ENCODE results near the gene ANGEL2.

Gene ANGEL2

GRCh38 chr1:212943393-212943710 lies 72.3 kb downstream of the ANGEL2 start:
- Histone ChIP-seq H3K4me3 (ENCODE audit: low read length) (no peak overlapping the region), H3K4me1 (ENCODE audit: control insufficient read depth, insufficient read depth, low read length) (0 out of 2 replicates have a peak, but pooled peaks cover 2% of the 10 kb centered on the region), H3K27me3 (ENCODE audit: control insufficient read depth, insufficient read depth, low read length) (no peaks in the 10 kb centered on the region), H3K27ac (ENCODE audit: low read length) (no peak overlapping the region), H3K36me3 (ENCODE audit: control insufficient read depth, insufficient read depth, low read length) (no peaks in the 10 kb centered on the region), H3K9me3 (ENCODE audit: control insufficient read depth, insufficient read depth, low read length) (no peaks in the 10 kb centered on the region)
- no CpG with 5 or more reads among the region's 4 CpGs for WGBS (ENCODE audit: insufficient coverage, insufficient read length)
- DNase-seq (ENCODE audit: low read depth, low spot score) = no peak

GRCh38 chr1:212942679-212943392 lies 72.8 kb downstream of the ANGEL2 start:
- Histone ChIP-seq H3K4me1 (ENCODE audit: control insufficient read depth, insufficient read depth, low read length) (0 out of 2 replicates have a peak, but pooled peaks cover 2% of the 10 kb centered on the region), H3K36me3 (ENCODE audit: control insufficient read depth, insufficient read depth, low read length) (no peaks in the 10 kb centered on the region), H3K27me3 (ENCODE audit: control insufficient read depth, insufficient read depth, low read length) (no peaks in the 10 kb centered on the region), H3K4me3 (ENCODE audit: low read length) (no peak overlapping the region), H3K9me3 (ENCODE audit: control insufficient read depth, insufficient read depth, low read length) (no peaks in the 10 kb centered on the region), H3K27ac (ENCODE audit: low read length) (no peak overlapping the region)
- no CpG with 5 or more reads among the region's 6 CpGs for WGBS (ENCODE audit: insufficient coverage, insufficient read length)
- DNase-seq (ENCODE audit: low read depth, low spot score) = no peak

Data from iPS DF 6.9 (cell line).